ENCODE data around the gene ALG8. TPM values are rescaled to one million over a fixed set of nuclear protein-coding genes. Genes with fewer than 3 reads are reported as not detected.

Gene ALG8
- total RNA-seq, 4 donors from 2014 or later, result 24.4 to 47.0 (median 32.6) TPM

DNA sequence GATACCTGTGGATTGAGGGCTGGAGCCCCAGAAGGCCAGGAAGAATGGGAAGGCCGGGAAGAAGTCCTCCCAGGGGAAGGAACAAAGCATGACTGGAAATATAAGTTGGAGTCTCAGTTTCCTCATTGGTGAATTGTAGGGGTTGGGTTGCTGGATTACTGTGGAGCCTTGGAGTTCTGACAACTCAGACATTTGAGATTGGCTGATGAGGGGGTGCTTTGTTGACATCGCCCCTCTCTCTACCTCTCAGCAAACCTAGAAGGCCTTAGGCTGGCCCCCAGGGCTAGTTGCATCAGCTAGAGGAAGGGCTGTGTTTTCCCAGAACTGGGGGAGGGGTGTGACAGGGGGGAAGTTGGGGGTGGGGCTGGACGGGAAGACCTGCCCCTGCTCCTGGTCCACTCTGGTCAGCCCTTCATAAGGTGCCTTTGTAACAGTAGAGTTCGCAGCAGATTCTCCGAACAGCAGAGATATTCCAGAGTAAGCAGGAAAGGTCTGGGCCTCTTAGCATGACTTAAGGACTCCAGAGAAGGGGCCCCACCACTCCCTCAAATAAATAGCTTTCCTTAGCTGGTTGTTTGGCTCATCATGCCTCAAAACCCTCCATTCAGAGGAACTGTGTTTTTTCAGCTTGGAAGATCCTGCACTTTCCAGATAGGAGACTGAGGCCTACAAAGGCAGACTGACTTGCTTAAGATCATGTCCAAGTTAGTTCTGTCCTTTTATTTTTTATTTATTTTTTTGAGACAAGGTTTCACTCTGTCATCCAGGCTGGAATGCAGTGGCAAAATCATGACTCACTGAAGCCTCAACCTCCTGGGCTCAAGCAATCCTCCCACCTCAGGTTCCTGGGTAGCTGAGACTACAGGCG, 88.2 kb downstream of the ALG8 start:
- peak; percentile 54 for ATAC-seq (ENCODE audit: low FRiP score)
- TF ChIP-seq, protein P1, sequence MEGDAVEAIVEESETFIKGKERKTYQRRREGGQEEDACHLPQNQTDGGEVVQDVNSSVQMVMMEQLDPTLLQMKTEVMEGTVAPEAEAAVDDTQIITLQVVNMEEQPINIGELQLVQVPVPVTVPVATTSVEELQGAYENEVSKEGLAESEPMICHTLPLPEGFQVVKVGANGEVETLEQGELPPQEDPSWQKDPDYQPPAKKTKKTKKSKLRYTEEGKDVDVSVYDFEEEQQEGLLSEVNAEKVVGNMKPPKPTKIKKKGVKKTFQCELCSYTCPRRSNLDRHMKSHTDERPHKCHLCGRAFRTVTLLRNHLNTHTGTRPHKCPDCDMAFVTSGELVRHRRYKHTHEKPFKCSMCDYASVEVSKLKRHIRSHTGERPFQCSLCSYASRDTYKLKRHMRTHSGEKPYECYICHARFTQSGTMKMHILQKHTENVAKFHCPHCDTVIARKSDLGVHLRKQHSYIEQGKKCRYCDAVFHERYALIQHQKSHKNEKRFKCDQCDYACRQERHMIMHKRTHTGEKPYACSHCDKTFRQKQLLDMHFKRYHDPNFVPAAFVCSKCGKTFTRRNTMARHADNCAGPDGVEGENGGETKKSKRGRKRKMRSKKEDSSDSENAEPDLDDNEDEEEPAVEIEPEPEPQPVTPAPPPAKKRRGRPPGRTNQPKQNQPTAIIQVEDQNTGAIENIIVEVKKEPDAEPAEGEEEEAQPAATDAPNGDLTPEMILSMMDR (IDR thresholded peaks at IDR 0.05), result no peak
- no peak for DNase-seq (ENCODE audit: low spot score)

Small RNAs within 50 kb of the gene (small RNA-seq; reads per million reads assigned to genes)
- gene RNU6-126P, result not detected

Other genes starting within 250 kb of the ALG8 start
- gene INTS4, start 145.0 kb downstream of the ALG8 start, total RNA-seq, result 10 to 100 TPM; 22.5 to 43.2 (median 28.7) TPM
- 1 to 10 TPM; 3.5 to 8.4 (median 6.2) TPM for gene KCTD14, start 116.3 kb downstream of the ALG8 start, total RNA-seq
- gene THRSP, start 75.8 kb downstream of the ALG8 start, total RNA-seq, result 100 to 1,000 TPM in 1 of 4 donors, 10 to 100 TPM in 3; 12.7 to 119 (median 15.6) TPM
- 100 to 1,000 TPM in 1 of 4 donors, 10 to 100 TPM in 3; 57.8 to 136 (median 75.5) TPM for gene NDUFC2, start 59.8 kb downstream of the ALG8 start, total RNA-seq
- 10 to 100 TPM in 3 of 4 donors, 1 to 10 TPM in 1; 9.6 to 21.5 (median 13.7) TPM for gene KCTD21, start 49.0 kb upstream of the ALG8 start, total RNA-seq
- gene USP35, start 49.3 kb upstream of the ALG8 start, total RNA-seq, result 10 to 100 TPM in 2 of 4 donors, 1 to 10 TPM in 2; 6.7 to 15.1 (median 8.6) TPM